IMR-90 (cell line): ENCODE measurements around the gene MARCHF9.

ENCODE experiments used
- CEBPB ChIP-seq: IDR thresholded peaks from 2 replicates; pipeline ENCODE4 v1.6.1; 2012; ENCODE audit warnings: low read depth, low read length, improper control_type of control experiment
- ELK1 ChIP-seq: fragments of 150-350 bp; IDR thresholded peaks from 2 replicates; pipeline ENCODE4 v1.6.1; 2016; ENCODE audit warnings: low read depth, mild to moderate bottlenecking, low read length, moderate library complexity, borderline replicate concordance
- FOS ChIP-seq: fragments of 150-350 bp; IDR thresholded peaks from 2 replicates; pipeline ENCODE4 v1.6.1; 2016; ENCODE audit warnings: low read depth, low read length
- MAFK ChIP-seq: IDR thresholded peaks from 2 replicates; pipeline ENCODE4 v1.6.1; 2012; ENCODE audit warnings: low read depth, low read length, improper control_type of control experiment
- NFE2L2 ChIP-seq: fragments of 150-350 bp; IDR thresholded peaks from 2 replicates; pipeline ENCODE4 v1.6.1; 2016; ENCODE audit warnings: low read depth, mild to moderate bottlenecking, low read length
- POLR2A ChIP-seq: IDR thresholded peaks from 2 replicates; pipeline ENCODE4 v1.6.1; 2012; ENCODE audit warnings: mild to moderate bottlenecking, low read depth, low read length
- RAD21 ChIP-seq: IDR thresholded peaks from 2 replicates; pipeline ENCODE4 v1.6.1; 2012; ENCODE audit warnings: low read length, improper control_type of control experiment
- RCOR1 ChIP-seq: IDR thresholded peaks from 2 replicates; pipeline ENCODE4 v1.6.1; 2012; ENCODE audit warnings: mild to moderate bottlenecking, low read length, improper control_type of control experiment; ENCODE audit not compliant: insufficient replicate concordance
- RFX5 ChIP-seq: IDR thresholded peaks from 2 replicates; pipeline ENCODE4 v1.8.0; 2012; ENCODE audit warnings: low read depth, mild to moderate bottlenecking, low read length, moderate library complexity
- TF ChIP-seq, protein P1 (sequence below): conservative IDR thresholded peaks from 2 replicates; pipeline ENCODE4 v1.5.1; 2012; ENCODE audit warnings: mild to moderate bottlenecking, low read depth, low read length, improper control_type of control experiment

GRCh38 chr12:57715786-57716185 is 39.1 kb upstream of the MARCHF9 start:
- TF ChIP-seq, protein P1, sequence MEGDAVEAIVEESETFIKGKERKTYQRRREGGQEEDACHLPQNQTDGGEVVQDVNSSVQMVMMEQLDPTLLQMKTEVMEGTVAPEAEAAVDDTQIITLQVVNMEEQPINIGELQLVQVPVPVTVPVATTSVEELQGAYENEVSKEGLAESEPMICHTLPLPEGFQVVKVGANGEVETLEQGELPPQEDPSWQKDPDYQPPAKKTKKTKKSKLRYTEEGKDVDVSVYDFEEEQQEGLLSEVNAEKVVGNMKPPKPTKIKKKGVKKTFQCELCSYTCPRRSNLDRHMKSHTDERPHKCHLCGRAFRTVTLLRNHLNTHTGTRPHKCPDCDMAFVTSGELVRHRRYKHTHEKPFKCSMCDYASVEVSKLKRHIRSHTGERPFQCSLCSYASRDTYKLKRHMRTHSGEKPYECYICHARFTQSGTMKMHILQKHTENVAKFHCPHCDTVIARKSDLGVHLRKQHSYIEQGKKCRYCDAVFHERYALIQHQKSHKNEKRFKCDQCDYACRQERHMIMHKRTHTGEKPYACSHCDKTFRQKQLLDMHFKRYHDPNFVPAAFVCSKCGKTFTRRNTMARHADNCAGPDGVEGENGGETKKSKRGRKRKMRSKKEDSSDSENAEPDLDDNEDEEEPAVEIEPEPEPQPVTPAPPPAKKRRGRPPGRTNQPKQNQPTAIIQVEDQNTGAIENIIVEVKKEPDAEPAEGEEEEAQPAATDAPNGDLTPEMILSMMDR: no peak
- TF ChIP-seq RFX5 (no peak), CEBPB (no peak), ELK1 (no peak), POLR2A (no peak), RAD21 (no peak), MAFK (no peak), RCOR1 (no peak), FOS (no peak), NFE2L2 (no peak)
